GM23248 (cell line): Measurements from ENCODE around the gene QSOX2.

Source experiments
- EZH2 ChIP-seq: fragments of 200-600 bp; sonication (generic); IDR thresholded peaks from 2 replicates; pipeline ENCODE4 v1.6.1; 2018; ENCODE audit warnings: antibody characterized with exemption, mild to moderate bottlenecking; ENCODE audit not compliant: insufficient read depth, poor library complexity, severe bottlenecking
- EZH2phosphoT487 ChIP-seq: fragments of 200-600 bp; sonication (generic); IDR thresholded peaks from 2 replicates; pipeline ENCODE4 v1.6.1; 2018; ENCODE audit warnings: antibody characterized with exemption, moderate library complexity, mild to moderate bottlenecking, low read depth; ENCODE audit not compliant: insufficient read depth

DNA sequence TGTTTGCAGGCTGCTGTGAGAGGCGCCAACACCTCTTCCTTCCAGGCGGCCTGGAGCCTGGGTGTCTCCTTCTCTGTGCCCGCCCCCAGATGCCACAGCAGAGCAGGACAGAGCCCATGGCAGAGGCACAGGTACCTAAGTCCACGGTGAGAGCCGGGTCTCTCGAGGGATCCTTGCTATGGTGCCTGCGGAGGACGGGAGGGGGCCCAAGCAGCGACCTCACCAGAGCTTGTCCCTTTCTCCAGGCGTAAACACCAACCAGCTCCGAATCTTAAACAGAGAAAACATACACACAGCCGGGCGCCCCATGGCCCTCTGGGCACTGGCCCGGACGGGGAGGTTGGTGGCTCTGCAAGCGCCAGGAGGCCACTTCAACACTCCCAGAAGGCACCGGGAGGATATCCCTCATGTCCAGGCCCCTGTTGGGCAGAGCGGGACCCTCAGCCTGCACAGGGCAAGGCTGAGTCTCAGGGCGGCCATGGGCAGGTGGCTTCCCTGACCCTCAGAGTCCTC is 46.5 kb upstream of the QSOX2 start:
- no peak for TF ChIP-seq EZH2
- TF ChIP-seq EZH2phosphoT487 = no peak
